Right lobe of liver (tissue), 4 donors: ENCODE data around the gene KRT85.

Source experiments
- CTCF ChIP-seq, 4 donors: fragments of 200-600 bp in 3 of 4; fragments of 450-650 bp in 1 of 4; IDR thresholded peaks; one replicate each; pipeline versions ENCODE4 v1.5.1 to v1.8.0; 2016 to 2022; ENCODE audit warnings: antibody characterized with exemption in 4 of 4, mild to moderate bottlenecking in 2 of 4
- POLR2A ChIP-seq: fragments of 450-650 bp; IDR thresholded peaks from one replicate; pipeline ENCODE4 v1.6.1; 2017; ENCODE audit warnings: antibody characterized with exemption, mild to moderate bottlenecking
- donor health status: DM: no; HTN: no; CAD: no.
- donor health status: DM: no; HTN: no; CAD: no.
- donor health status: DM: no; HTN: yes; CAD: no.

GRCh38 chr12:52323001-52323400 lies 44.3 kb downstream of the KRT85 start:
- no peak for TF ChIP-seq CTCF (IDR thresholded peaks at IDR 0.05)
- TF ChIP-seq POLR2A, result no peak
